HepG2 (cell line): ENCODE measurements around the gene COX18. TPM values are rescaled to one million over a fixed set of nuclear protein-coding genes. Genes with fewer than 3 reads are reported as not detected.

ENCODE experiments used
- ATAC-seq: fragments of 200-7000 bp; cut with Tn5 transposase; 3 replicates; pipeline ENCODE4 v1.9.1; 2020; ENCODE audit warnings: mild to moderate bottlenecking, moderate library complexity
- BruUV-seq: library from RNA; stranded (reverse); fragments of 400-500 nt; replicated peaks from 2 replicates; lab custom pipeline; 2021; lab: Mats Ljungman, UMichigan
- CTCF ChIA-PET: fragments of 300-600 bp; formaldehyde crosslinking; extraction: SDS; loops from one replicate; lab custom pipeline; 2021; ENCODE audit warnings: low total read pairs, inconsistent platforms, low intra/inter-chr PET ratio; lab: Yijun Ruan, JAX
- POLR2A ChIA-PET: fragments of 350-600 bp; sonication (Branson Sonifier 250); formaldehyde crosslinking; loops from one replicate; lab custom pipeline; 2020; ENCODE audit warnings: antibody characterized with exemption, inconsistent platforms; lab: Yijun Ruan, JAX
- DNase-seq: peaks from one replicate; pipeline ENCODE4 v3.0.0-alpha.2; 2015; ENCODE audit warnings: low spot score
- FAIRE-seq: peaks from 3 replicates; lab custom pipeline; 2011; peaks lifted over from hg19 to GRCh38; lab: Jason Lieb, UNC
- H2AFZ ChIP-seq: one replicate; pipeline ENCODE4 v1.6.1; 2011; ENCODE audit warnings: low read length, inconsistent platforms
- H3K27ac ChIP-seq: fragments of 300-600 bp; 3 replicates; pipeline ENCODE4 v1.8.0; 2011; ENCODE audit warnings: mixed run types, mild to moderate bottlenecking, mixed read lengths, low read length, inconsistent platforms; ENCODE audit not compliant: insufficient read depth; ENCODE audit errors: extremely low read length
- H3K27me3 ChIP-seq, 2 experiments: fragments of 200-600 bp in 1 of 2; 2 replicates in 1 of 2; 3 replicates in 1 of 2; pipeline versions ENCODE4 v1.6.0 to v1.8.0; 2011; ENCODE audit warnings: low read length in 2 of 2, mild to moderate bottlenecking in 2 of 2, moderate library complexity in 2 of 2, inconsistent platforms in 1 of 2; ENCODE audit not compliant: insufficient read depth in 2 of 2, control insufficient read depth in 1 of 2
- H3K36me3 ChIP-seq, 2 experiments: fragments of 200-600 bp in 1 of 2; replicated peaks in 1 of 2; 2 replicates in 1 of 2; 3 replicates in 1 of 2; pipeline versions ENCODE4 v1.5.1 to v1.8.0; 2011; ENCODE audit warnings: low read length in 2 of 2, inconsistent platforms in 1 of 2; ENCODE audit not compliant: insufficient read depth in 2 of 2, control insufficient read depth in 1 of 2
- H3K4me1 ChIP-seq: 2 replicates; pipeline ENCODE4 v1.5.1; 2012; ENCODE audit warnings: low read length, inconsistent platforms; ENCODE audit not compliant: insufficient read depth
- H3K4me2 ChIP-seq: 2 replicates; pipeline ENCODE4 v1.6.0; 2011; ENCODE audit warnings: low read depth, low read length, inconsistent platforms
- H3K4me3 ChIP-seq, 3 experiments: fragments of 200-600 bp in 1 of 3; sonication (generic), shearing (Covaris generic) in 1 of 3; replicated peaks in 1 of 3; 2 replicates each; pipeline ENCODE4 v1.5.1; 2011 to 2016; ENCODE audit warnings: low read length in 3 of 3, inconsistent platforms in 2 of 3, low read depth in 2 of 3, mild to moderate bottlenecking in 2 of 3, control low read depth in 1 of 3, mixed read lengths in 1 of 3; ENCODE audit not compliant: insufficient read depth in 1 of 3
- H3K79me2 ChIP-seq: one replicate; pipeline ENCODE4 v1.6.1; 2011; ENCODE audit warnings: low read length, inconsistent platforms; ENCODE audit not compliant: insufficient read depth
- H3K9ac ChIP-seq: 2 replicates; pipeline ENCODE4 v1.6.0; 2011; ENCODE audit warnings: mild to moderate bottlenecking, low read depth, low read length, inconsistent platforms; ENCODE audit not compliant: insufficient read depth
- H3K9me3 ChIP-seq: 2 replicates; pipeline ENCODE4 v1.5.1; 2012; ENCODE audit warnings: mild to moderate bottlenecking, low read length
- H4K20me1 ChIP-seq: 2 replicates; pipeline ENCODE4 v1.6.0; 2011; ENCODE audit warnings: inconsistent platforms, mild to moderate bottlenecking, low read length, moderate library complexity; ENCODE audit not compliant: insufficient read depth
- HES4 ChIP-seq: sonication (generic); formaldehyde crosslinking; IDR thresholded peaks from 2 replicates; pipeline ENCODE4 v1.9.0; 2021; ENCODE audit warnings: mild to moderate bottlenecking, missing genetic modification reagents, borderline replicate concordance
- HNRNPK ChIP-seq: fragments of 200-400 bp; formaldehyde crosslinking; IDR thresholded peaks from 2 replicates; pipeline ENCODE4 v1.6.1; 2018; ENCODE audit warnings: low read length, low read depth, moderate library complexity, mild to moderate bottlenecking; ENCODE audit not compliant: poor library complexity, severe bottlenecking
- MAFF ChIP-seq: IDR thresholded peaks from 2 replicates; pipeline ENCODE4 v1.6.1; 2011; ENCODE audit warnings: low read depth, low read length, improper control_type of control experiment
- MAFK ChIP-seq, 2 experiments: IDR thresholded peaks in 1 of 2; conservative IDR thresholded peaks in 1 of 2; 2 replicates each; pipeline ENCODE4 v1.6.1; 2011; ENCODE audit warnings: improper control_type of control experiment in 2 of 2, low read length in 2 of 2
- PBX2 ChIP-seq: IDR thresholded peaks from 2 replicates; pipeline ENCODE4 v1.6.1; 2016; ENCODE audit warnings: control low read depth
- ZNF235 ChIP-seq: sonication (generic); formaldehyde crosslinking; IDR thresholded peaks from 2 replicates; pipeline ENCODE4 v1.8.1; 2023; ENCODE audit warnings: mild to moderate bottlenecking, missing genetic modification reagents, borderline replicate concordance
- ZNF367 ChIP-seq: sonication (generic); formaldehyde crosslinking; IDR thresholded peaks from 2 replicates; pipeline ENCODE4 v1.4.0; 2020; ENCODE audit warnings: missing genetic modification reagents, borderline replicate concordance
- WGBS: methylation state at CpG from one replicate; pipeline ENCODE4 v1.1.6; 2017; ENCODE audit warnings: low lambda C conversion rate; 5-methylcytosine and 5-hydroxymethylcytosine counted together
- in situ Hi-C: cut with HindIII; loops from 2 replicates; pipeline ENCODE4 v1.10.0; 2017; ENCODE audit warnings: low pct_unique_long_range_greater_than_20kb; ENCODE audit not compliant: extremely low pct_ligation_motif_present
- intact Hi-C: fragments of 100-400 bp; cut with micrococcal nuclease; formaldehyde crosslinking; loops from one replicate; pipeline ENCODE4 v1.10.0; 2022; ENCODE audit not compliant: unreplicated experiment
- polyA plus RNA-seq, 8 experiments: library from polyadenylated mRNA; depleted of rRNA in 3 of 8; stranded (reverse) in 7 of 8; unstranded in 1 of 8; fragments of >200 nt; fragmentation: Illumina TruSeq in 4 of 8; extraction: Trizol in 4 of 8; gene quantifications; 2 replicates each; pipeline versions ENCODE4 v1.2.1 to v1.2.3, GENCODE V29; 2011 to 2016; ENCODE audit warnings: low read depth in 4 of 8, missing spikeins in 1 of 8, mixed read lengths in 1 of 8; ENCODE audit not compliant: insufficient read depth in 1 of 8
- total RNA-seq, 5 experiments: library from RNA; depleted of rRNA; stranded (reverse); fragments of >200 nt; fragmentation: Illumina TruSeq; extraction: Trizol; gene quantifications; 2 replicates each; pipeline ENCODE4 v1.2.3, GENCODE V29; 2016; ENCODE audit warnings: low read depth in 1 of 5
- TF ChIP-seq, protein P1 (sequence below): sonication (generic); formaldehyde crosslinking; IDR thresholded peaks from 2 replicates; pipeline ENCODE4 v1.4.0; 2020; ENCODE audit warnings: missing genetic modification reagents, low read depth, mild to moderate bottlenecking, borderline replicate concordance
- TF ChIP-seq, protein P2 (sequence below): sonication (generic); formaldehyde crosslinking; IDR thresholded peaks from 2 replicates; pipeline ENCODE4 v1.9.0; 2022; ENCODE audit warnings: missing genetic modification reagents, mild to moderate bottlenecking, borderline replicate concordance

COX18 gene
- total and polyA plus RNA-seq, 2 of the 13 experiments (the other 11 are each of a cell fraction or from before 2014, with no cell fraction given), result 8.7 to 21.3 TPM

- TF ChIP-seq ZNF235 (peak; percentile 98), ZNF367 (CRISPR knock-in tag) (no peak; the same call in 1 of the 2 replicates), HNRNPK (peak; percentile 26)
- TF ChIP-seq, protein P1, sequence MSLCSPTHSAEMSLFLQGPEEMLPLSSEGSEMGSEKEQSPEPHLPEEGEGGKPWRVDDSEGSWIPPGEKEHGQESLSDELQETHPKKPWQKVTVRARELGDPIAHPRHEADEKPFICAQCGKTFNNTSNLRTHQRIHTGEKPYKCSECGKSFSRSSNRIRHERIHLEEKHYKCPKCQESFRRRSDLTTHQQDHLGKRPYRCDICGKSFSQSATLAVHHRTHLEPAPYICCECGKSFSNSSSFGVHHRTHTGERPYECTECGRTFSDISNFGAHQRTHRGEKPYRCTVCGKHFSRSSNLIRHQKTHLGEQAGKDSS (CRISPR knock-in tag), result no peak; the same call in 1 of the 2 replicates
- TF ChIP-seq, protein P2, sequence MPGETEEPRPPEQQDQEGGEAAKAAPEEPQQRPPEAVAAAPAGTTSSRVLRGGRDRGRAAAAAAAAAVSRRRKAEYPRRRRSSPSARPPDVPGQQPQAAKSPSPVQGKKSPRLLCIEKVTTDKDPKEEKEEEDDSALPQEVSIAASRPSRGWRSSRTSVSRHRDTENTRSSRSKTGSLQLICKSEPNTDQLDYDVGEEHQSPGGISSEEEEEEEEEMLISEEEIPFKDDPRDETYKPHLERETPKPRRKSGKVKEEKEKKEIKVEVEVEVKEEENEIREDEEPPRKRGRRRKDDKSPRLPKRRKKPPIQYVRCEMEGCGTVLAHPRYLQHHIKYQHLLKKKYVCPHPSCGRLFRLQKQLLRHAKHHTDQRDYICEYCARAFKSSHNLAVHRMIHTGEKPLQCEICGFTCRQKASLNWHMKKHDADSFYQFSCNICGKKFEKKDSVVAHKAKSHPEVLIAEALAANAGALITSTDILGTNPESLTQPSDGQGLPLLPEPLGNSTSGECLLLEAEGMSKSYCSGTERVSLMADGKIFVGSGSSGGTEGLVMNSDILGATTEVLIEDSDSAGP, result peak; percentile 93
These were observed at the start of gene COX18 (continued) for GRCh38 chr4:73069338-73070073.

GRCh38 chr4:73109493-73109892 lies 40.0 kb upstream of the COX18 start:
- Histone ChIP-seq H3K27me3 (no peaks in the 10 kb centered on the region), H2AFZ (no peak overlapping the region), H3K4me1 (peaks cover 7% of the 10 kb centered on the region), H3K4me3 (no peak overlapping the region), H3K9me3 (no peaks in the 10 kb centered on the region), H3K27ac (no peak overlapping the region), H3K4me2 (no peak overlapping the region), H3K9ac (no peak overlapping the region), H3K79me2 (peaks cover 2% of the 10 kb centered on the region), H4K20me1 (no peaks in the 10 kb centered on the region), H3K36me3 (peaks cover 10 to 51% of the 10 kb centered on the region in 2 experiments)
- 97% methylated on average over 4 of the region's 4 CpGs for WGBS
- in situ Hi-C loops, result no loop called here
- no peak for DNase-seq
- ChIA-PET CTCF (no interaction called here), POLR2A (no interaction called here)
- BruUV-seq, result TSS peak; percentile 15
- TF ChIP-seq PBX2 (CRISPR knock-in tag) (no peak), MAFK (conservative IDR thresholded peaks at IDR 0.05 in 1 of 2, IDR thresholded peaks at IDR 0.05 in 1 of 2; ENCODE audit: low read length in 2 of 2) (peak; percentile 64 to 84), HES4 (CRISPR knock-in tag) (no peak), MAFF (peak; percentile 75)
- ATAC-seq, result no peak
- FAIRE-seq, result no peak
- intact Hi-C loops, result no loop called here
